Lower leg skin (tissue), 3 donors: ENCODE results near the gene CPSF6.

Source experiments
- POLR2A ChIP-seq, 2 donors: fragments of 450-650 bp; IDR thresholded peaks; one replicate each; pipeline ENCODE4 v1.6.1; 2016 to 2017; ENCODE audit warnings: antibody characterized with exemption in 2 of 2, mild to moderate bottlenecking in 1 of 2, moderate library complexity in 1 of 2
- TF ChIP-seq, protein P1 (sequence below), 3 donors: fragments of 450-650 bp; IDR thresholded peaks; one replicate each; pipeline ENCODE4 v1.5.1; 2016; ENCODE audit warnings: antibody characterized with exemption in 3 of 3, mild to moderate bottlenecking in 3 of 3, moderate library complexity in 2 of 3

DNA sequence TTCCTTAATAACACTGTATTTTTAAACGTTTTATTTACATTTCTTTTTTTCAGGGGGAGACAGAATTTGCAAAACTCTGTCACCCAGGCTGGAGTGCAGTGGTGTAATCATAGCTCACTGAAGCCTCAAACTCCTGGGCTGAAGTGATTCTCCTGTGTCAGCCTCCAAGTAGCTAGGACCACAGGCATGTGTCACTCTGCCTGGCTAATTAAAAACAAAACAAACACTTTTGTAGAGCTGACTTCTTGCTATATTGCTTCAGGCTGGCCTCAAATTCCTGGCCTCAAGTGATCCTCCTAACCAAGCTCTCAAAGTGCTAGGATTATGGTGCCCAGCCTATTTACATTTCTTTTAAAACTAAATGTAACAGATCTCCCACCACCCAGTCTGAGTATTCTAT lies 12.7 kb downstream of the CPSF6 start:
- TF ChIP-seq, protein P1, sequence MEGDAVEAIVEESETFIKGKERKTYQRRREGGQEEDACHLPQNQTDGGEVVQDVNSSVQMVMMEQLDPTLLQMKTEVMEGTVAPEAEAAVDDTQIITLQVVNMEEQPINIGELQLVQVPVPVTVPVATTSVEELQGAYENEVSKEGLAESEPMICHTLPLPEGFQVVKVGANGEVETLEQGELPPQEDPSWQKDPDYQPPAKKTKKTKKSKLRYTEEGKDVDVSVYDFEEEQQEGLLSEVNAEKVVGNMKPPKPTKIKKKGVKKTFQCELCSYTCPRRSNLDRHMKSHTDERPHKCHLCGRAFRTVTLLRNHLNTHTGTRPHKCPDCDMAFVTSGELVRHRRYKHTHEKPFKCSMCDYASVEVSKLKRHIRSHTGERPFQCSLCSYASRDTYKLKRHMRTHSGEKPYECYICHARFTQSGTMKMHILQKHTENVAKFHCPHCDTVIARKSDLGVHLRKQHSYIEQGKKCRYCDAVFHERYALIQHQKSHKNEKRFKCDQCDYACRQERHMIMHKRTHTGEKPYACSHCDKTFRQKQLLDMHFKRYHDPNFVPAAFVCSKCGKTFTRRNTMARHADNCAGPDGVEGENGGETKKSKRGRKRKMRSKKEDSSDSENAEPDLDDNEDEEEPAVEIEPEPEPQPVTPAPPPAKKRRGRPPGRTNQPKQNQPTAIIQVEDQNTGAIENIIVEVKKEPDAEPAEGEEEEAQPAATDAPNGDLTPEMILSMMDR (IDR thresholded peaks at IDR 0.05): no peak
- TF ChIP-seq POLR2A (IDR thresholded peaks at IDR 0.05): no peak
